Smooth muscle cell (in vitro differentiated cells): Measurements from ENCODE around the gene MCM3AP. TPM values are rescaled to one million over a fixed set of nuclear protein-coding genes. Genes with fewer than 3 reads are reported as not detected.

Source experiments
- DNase-seq: peaks from one replicate; lab custom pipeline; 2025; ENCODE audit not compliant: unreplicated experiment; lab: John Stamatoyannopoulos, UW
- H2AFZ ChIP-seq: fragments of 200-600 bp; sonication (generic); 2 replicates; pipeline ENCODE4 v1.6.0; 2016; ENCODE audit warnings: antibody characterized with exemption, low read depth, mild to moderate bottlenecking
- H3F3A ChIP-seq: fragments of 200-600 bp; sonication (generic); 2 replicates; pipeline ENCODE4 v1.6.0; 2017; ENCODE audit warnings: antibody characterized with exemption, low read depth
- H3K27ac ChIP-seq: fragments of 200-600 bp; sonication (generic); 2 replicates; pipeline ENCODE4 v1.5.1; 2016; ENCODE audit warnings: low read depth, mild to moderate bottlenecking
- H3K27me3 ChIP-seq: fragments of 200-600 bp; sonication (generic); 2 replicates; pipeline ENCODE4 v1.6.1; 2016; ENCODE audit warnings: low read depth, mild to moderate bottlenecking
- H3K36me3 ChIP-seq: fragments of 200-600 bp; sonication (generic); 2 replicates; pipeline ENCODE4 v1.5.1; 2016; ENCODE audit warnings: low read depth
- H3K4me1 ChIP-seq: fragments of 200-600 bp; sonication (generic); 2 replicates; pipeline ENCODE4 v1.5.1; 2016; ENCODE audit warnings: low read depth
- H3K4me2 ChIP-seq: fragments of 200-600 bp; sonication (generic); 2 replicates; pipeline ENCODE4 v1.6.0; 2016; ENCODE audit warnings: mild to moderate bottlenecking
- H3K4me3 ChIP-seq: fragments of 200-600 bp; sonication (generic); 2 replicates; pipeline ENCODE4 v1.5.1; 2016; ENCODE audit warnings: mild to moderate bottlenecking
- H3K79me2 ChIP-seq: fragments of 200-600 bp; sonication (generic); 2 replicates; pipeline ENCODE4 v1.6.0; 2016; ENCODE audit warnings: low read depth, mild to moderate bottlenecking
- H3K9ac ChIP-seq: fragments of 200-600 bp; sonication (generic); 2 replicates; pipeline ENCODE4 v1.6.0; 2016; ENCODE audit warnings: low read depth
- H3K9me3 ChIP-seq: fragments of 200-600 bp; sonication (generic); replicated peaks from 2 replicates; pipeline ENCODE4 v1.5.1; 2016; ENCODE audit warnings: low read depth
- H4K20me1 ChIP-seq: fragments of 200-600 bp; sonication (generic); 2 replicates; pipeline ENCODE4 v1.6.0; 2016; ENCODE audit warnings: low read depth
- WGBS: methylation state at CpG from one replicate; pipeline ENCODE4 v1.1.7; 2016; ENCODE audit warnings: low lambda C conversion rate; 5-methylcytosine and 5-hydroxymethylcytosine counted together
- polyA plus RNA-seq: library from polyadenylated mRNA; unstranded; fragments of >200 nt; fragmentation: Nextera tagmentation; extraction: Ambion mirVana; gene quantifications from 2 replicates; pipeline ENCODE4 v1.2.1, GENCODE V29; 2016
- total RNA-seq: library from RNA; depleted of rRNA; stranded (reverse); fragments of >200 nt; gene quantifications from 2 replicates; pipeline ENCODE4 v1.2.3, GENCODE V29; 2014
- TF ChIP-seq, protein P1 (sequence below): fragments of 200-600 bp; sonication (generic); IDR thresholded peaks from 2 replicates; pipeline ENCODE4 v1.5.1; 2017; ENCODE audit warnings: borderline replicate concordance, mild to moderate bottlenecking, antibody characterized with exemption; ENCODE audit not compliant: insufficient read depth, poor library complexity, severe bottlenecking

Gene MCM3AP
- total and polyA plus RNA-seq, 2 experiments from 2014 or later: 39.2 to 51.5 TPM

DNA sequence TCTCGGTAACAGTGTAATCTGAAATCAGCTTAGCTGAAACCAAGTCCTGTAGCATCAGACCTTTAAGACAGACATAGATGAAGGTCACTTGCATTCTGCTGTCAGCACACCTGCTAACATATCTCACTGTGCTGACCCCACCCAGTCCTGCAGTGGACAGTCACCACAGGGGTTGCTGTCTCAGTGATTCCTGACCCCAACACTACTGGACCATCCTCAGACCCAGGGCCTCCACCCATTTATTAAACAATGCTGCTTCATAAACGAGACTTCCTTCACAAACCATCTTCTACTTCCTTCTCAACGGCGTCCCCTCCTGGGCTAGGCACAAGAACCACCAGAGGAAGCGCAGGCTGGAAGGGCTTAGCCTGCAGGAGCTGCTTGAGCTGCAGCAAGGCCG lies 39.1 kb downstream of the MCM3AP start:
- Histone ChIP-seq H3K4me2 (no peak overlapping the region), H2AFZ (no peak overlapping the region), H3K4me3 (no peak overlapping the region), H3K27ac (no peak overlapping the region), H3K27me3 (no peaks in the 10 kb centered on the region), H3K4me1 (no peaks in the 10 kb centered on the region), H3F3A (no peaks in the 10 kb centered on the region), H4K20me1 (peaks cover 10% of the 10 kb centered on the region), H3K79me2 (no peaks in the 10 kb centered on the region), H3K9me3 (no peaks in the 10 kb centered on the region), H3K36me3 (peaks cover 38% of the 10 kb centered on the region), H3K9ac (no peak overlapping the region)
- TF ChIP-seq, protein P1, sequence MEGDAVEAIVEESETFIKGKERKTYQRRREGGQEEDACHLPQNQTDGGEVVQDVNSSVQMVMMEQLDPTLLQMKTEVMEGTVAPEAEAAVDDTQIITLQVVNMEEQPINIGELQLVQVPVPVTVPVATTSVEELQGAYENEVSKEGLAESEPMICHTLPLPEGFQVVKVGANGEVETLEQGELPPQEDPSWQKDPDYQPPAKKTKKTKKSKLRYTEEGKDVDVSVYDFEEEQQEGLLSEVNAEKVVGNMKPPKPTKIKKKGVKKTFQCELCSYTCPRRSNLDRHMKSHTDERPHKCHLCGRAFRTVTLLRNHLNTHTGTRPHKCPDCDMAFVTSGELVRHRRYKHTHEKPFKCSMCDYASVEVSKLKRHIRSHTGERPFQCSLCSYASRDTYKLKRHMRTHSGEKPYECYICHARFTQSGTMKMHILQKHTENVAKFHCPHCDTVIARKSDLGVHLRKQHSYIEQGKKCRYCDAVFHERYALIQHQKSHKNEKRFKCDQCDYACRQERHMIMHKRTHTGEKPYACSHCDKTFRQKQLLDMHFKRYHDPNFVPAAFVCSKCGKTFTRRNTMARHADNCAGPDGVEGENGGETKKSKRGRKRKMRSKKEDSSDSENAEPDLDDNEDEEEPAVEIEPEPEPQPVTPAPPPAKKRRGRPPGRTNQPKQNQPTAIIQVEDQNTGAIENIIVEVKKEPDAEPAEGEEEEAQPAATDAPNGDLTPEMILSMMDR: no peak
- no peak for DNase-seq
- 89% methylated on average over 6 of the region's 6 CpGs for WGBS

DNA sequence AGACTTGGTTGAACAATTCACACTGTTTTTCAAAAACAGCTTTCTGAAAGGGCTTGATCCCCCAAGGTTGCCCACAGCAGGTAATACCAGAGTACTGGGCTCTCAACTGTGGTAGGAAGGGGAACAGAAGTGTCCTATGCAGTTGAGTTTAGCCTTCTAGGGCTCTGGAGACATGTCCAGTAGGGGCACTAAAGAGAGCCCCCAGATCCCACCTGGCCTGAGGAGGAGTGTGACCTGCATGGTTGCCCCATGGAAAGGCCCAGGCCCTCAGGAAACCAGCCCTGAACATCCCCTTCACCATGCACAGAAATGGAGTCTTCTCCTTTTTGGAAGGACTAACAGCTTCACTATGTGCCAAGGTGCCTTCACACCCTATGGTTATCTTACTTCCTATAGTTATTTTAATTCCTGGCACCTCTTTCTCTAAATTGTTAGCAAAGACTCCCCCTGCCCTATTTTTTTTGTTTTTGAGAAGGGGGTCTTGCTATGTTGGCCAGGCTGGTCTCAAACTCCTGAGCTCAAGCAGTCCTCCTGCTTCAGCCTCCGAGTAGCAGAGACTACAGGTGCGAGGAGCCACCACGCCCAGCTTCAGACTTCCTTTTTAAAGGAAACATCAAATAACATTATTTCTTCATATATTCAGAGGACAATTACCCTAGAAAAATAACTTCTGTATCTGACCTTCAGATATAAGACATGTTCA lies 40.0 kb downstream of the MCM3AP start:
- Histone ChIP-seq H3K36me3 (peaks cover 36% of the 10 kb centered on the region), H3F3A (no peaks in the 10 kb centered on the region), H3K27ac (no peak overlapping the region), H3K4me2 (no peak overlapping the region), H2AFZ (no peak overlapping the region), H3K79me2 (no peaks in the 10 kb centered on the region), H3K9ac (no peak overlapping the region), H3K4me1 (no peaks in the 10 kb centered on the region), H4K20me1 (peaks cover 6% of the 10 kb centered on the region), H3K4me3 (no peak overlapping the region), H3K9me3 (no peaks in the 10 kb centered on the region), H3K27me3 (no peaks in the 10 kb centered on the region)
- TF ChIP-seq, protein P1: no peak
- 100% methylated on average over 3 of the region's 3 CpGs for WGBS
- no peak for DNase-seq

DNA sequence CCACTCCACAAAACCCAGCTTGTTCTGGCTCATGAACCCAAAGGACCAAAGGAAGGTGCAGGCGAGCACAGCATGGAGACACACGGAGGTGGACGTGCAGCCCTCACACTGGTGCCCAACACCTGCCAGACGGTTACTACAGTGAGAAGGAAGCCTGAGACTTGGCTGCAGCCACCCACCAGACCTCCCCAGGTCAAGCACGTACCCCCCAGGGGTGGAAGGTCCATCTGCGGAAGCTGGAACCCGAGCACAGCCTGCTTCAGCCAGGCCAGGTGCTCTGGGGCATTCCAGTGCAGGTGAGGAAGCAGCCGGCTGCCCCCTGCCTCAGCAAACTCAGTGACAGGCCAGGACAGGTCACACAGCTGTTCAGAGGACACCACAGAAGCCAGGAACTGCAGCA lies 40.8 kb downstream of the MCM3AP start:
- DNase-seq: no peak
- 98% methylated on average over 8 of the region's 8 CpGs for WGBS
- no peaks in the 10 kb centered on the region for H3K79me2 ChIP-seq
- no peak overlapping the region for H3K27ac ChIP-seq
- peaks cover 35% of the 10 kb centered on the region for H3K36me3 ChIP-seq
- TF ChIP-seq, protein P1: no peak
- H3K4me3 ChIP-seq: no peak overlapping the region
- H2AFZ ChIP-seq: no peak overlapping the region
- H3F3A ChIP-seq: no peaks in the 10 kb centered on the region
- H3K4me1 ChIP-seq: no peaks in the 10 kb centered on the region
- no peak overlapping the region for H3K9ac ChIP-seq
- no peak overlapping the region for H3K4me2 ChIP-seq
- no peaks in the 10 kb centered on the region for H3K9me3 ChIP-seq
- no peaks in the 10 kb centered on the region for H3K27me3 ChIP-seq
- H4K20me1 ChIP-seq: peaks cover 4% of the 10 kb centered on the region

DNA sequence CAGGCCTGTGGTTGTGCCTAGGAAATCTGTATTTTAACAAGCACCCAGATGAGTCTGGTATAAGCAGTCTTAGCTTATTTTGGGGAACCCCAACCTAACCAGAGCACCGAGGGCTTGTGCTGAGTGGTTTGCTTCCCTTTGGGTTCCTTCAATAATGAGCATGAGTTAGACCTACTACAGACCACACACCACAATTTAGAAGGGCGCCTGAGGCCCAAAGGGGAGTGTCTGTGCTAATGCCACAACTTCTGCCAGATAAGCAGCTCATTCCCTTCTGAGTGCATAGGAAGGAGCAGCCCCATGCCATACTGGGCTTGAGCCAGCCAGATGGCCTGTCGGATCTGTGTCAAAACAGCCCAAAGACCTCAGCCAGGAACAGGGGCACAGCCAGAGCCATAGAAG lies 41.5 kb downstream of the MCM3AP start:
- Histone ChIP-seq H3K4me1 (no peaks in the 10 kb centered on the region), H3K36me3 (peaks cover 35% of the 10 kb centered on the region), H3F3A (no peaks in the 10 kb centered on the region), H2AFZ (no peak overlapping the region), H3K9ac (no peak overlapping the region), H3K9me3 (no peaks in the 10 kb centered on the region), H3K27me3 (no peaks in the 10 kb centered on the region), H3K79me2 (no peaks in the 10 kb centered on the region), H3K27ac (no peak overlapping the region), H4K20me1 (peaks cover 4% of the 10 kb centered on the region), H3K4me3 (no peak overlapping the region), H3K4me2 (no peak overlapping the region)
- no peak for DNase-seq
- TF ChIP-seq, protein P1: no peak
- WGBS: 98% methylated on average over 3 of the region's 3 CpGs
